ENCODE results near the gene CEMP1.

DNA sequence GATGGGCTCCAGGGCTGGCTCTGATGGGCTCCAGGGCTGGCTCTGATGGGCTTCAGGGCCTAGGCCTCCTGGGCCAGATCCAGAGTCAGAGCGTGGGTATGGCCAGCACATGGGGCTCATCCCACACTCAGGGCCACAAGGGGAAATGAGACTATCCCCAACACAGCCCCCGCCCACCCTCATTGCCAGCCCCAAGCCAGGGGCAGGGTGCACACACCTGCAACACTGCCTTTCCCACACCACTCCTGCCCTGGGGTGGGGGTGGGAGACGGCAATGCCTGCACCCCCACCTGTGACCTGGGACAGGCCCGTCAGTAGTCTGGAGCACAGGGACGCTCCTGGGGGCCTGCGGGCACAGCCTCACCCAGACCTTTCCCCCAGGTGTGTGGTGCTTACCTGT is 31.8 kb downstream of the CEMP1 start:
- TF ChIP-seq POLR2AphosphoS5 (IDR thresholded peaks at IDR 0.05), result no peak
- TF ChIP-seq, protein P1, sequence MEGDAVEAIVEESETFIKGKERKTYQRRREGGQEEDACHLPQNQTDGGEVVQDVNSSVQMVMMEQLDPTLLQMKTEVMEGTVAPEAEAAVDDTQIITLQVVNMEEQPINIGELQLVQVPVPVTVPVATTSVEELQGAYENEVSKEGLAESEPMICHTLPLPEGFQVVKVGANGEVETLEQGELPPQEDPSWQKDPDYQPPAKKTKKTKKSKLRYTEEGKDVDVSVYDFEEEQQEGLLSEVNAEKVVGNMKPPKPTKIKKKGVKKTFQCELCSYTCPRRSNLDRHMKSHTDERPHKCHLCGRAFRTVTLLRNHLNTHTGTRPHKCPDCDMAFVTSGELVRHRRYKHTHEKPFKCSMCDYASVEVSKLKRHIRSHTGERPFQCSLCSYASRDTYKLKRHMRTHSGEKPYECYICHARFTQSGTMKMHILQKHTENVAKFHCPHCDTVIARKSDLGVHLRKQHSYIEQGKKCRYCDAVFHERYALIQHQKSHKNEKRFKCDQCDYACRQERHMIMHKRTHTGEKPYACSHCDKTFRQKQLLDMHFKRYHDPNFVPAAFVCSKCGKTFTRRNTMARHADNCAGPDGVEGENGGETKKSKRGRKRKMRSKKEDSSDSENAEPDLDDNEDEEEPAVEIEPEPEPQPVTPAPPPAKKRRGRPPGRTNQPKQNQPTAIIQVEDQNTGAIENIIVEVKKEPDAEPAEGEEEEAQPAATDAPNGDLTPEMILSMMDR (IDR thresholded peaks at IDR 0.05), result no peak
- TF ChIP-seq POLR2A (IDR thresholded peaks at IDR 0.05), result no peak
- TF ChIP-seq EP300 (IDR thresholded peaks at IDR 0.05), result no peak
